Measurements from ENCODE around the gene OSR1. TPM values are rescaled to one million over a fixed set of nuclear protein-coding genes. Genes with fewer than 3 reads are reported as not detected.

OSR1 gene
- total RNA-seq, 4 donors from 2014 or later: 0.19 to 4.4 (median 1.5) TPM

DNA sequence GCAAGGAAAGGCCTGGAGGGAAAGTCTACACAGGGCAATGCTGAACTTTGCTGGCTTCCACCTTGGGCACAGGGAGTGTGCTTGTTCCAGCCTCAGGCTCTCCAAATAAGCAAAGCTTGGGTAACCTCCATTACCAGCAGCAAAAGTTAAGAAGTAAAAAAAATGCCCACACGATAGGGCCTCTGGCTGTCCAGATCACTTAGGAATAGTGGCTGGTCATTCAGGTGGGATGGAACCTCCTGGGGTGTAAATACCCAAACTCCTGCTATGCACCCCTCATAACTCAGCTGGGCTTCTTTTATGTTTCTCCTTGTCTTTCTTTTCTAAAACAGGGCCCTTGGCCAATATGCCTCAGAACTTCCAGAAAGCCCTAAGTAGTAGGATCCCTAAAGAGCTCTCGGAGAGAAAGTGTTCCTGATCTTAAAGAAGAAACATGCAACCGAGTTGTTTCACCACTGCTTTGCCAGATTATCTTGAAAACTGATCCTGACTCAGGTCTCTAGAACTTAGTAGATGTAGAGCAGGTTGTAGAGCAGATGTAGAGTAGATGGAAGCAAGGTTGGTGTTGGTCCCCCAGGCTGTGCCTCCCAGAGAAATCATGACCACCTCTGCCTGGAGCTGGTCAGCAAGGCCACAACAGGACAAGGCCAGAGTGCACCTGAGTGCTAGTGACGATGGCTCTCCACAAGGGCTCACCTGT, 2.0 kb upstream of the OSR1 start:
- no peak for DNase-seq
- intact Hi-C loops (cut with DNase I): loop anchor here (10.0 kb wide), 1 partner anchor 504 kb away; no protein-coding TSS in a partner anchor
- H3K4me3 ChIP-seq: no peak overlapping the region
- peaks cover 0 to 79% (median 6%) of the 10 kb centered on the region in 4 donors for H3K27me3 ChIP-seq
- no peaks in the 10 kb centered on the region for H3K36me3 ChIP-seq
- no peaks in the 10 kb centered on the region for H3K9me3 ChIP-seq
- H3K4me1 ChIP-seq: peaks cover 8 to 58% (median 12%) of the 10 kb centered on the region in 3 donors
- WGBS, 2 donors: 85 to 89% methylated on average over 3 of the region's 4 CpGs
- peak overlapping the region in 1 of 4 donors; percentile 8 for H3K27ac ChIP-seq
- no peak for TF ChIP-seq POLR2A (IDR thresholded peaks at IDR 0.05)
- TF ChIP-seq, protein P1, sequence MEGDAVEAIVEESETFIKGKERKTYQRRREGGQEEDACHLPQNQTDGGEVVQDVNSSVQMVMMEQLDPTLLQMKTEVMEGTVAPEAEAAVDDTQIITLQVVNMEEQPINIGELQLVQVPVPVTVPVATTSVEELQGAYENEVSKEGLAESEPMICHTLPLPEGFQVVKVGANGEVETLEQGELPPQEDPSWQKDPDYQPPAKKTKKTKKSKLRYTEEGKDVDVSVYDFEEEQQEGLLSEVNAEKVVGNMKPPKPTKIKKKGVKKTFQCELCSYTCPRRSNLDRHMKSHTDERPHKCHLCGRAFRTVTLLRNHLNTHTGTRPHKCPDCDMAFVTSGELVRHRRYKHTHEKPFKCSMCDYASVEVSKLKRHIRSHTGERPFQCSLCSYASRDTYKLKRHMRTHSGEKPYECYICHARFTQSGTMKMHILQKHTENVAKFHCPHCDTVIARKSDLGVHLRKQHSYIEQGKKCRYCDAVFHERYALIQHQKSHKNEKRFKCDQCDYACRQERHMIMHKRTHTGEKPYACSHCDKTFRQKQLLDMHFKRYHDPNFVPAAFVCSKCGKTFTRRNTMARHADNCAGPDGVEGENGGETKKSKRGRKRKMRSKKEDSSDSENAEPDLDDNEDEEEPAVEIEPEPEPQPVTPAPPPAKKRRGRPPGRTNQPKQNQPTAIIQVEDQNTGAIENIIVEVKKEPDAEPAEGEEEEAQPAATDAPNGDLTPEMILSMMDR (IDR thresholded peaks at IDR 0.05): no peak

DNA sequence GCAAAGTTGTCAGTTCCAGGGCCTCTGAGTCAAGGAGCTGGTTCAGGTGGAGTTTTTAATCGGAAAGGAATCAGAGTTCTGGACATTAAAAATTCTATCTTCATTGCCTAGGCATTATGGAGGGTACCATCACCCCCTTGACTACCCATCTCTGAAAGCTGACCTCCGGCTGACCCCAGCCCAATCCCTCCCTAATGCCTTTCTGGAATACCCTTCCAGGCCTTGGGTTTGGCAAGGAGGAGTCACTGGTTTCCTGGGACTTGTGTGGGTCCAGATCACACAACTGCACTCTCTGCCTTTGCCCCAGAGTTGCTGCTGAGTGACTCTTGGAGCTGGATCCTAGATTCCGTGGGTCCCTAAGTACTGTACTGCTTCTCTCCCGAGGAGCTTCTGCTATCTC, 1.0 kb upstream of the OSR1 start:
- peak overlapping the region in 3 of 4 donors; percentile 71 to 80 (median 75) for H3K27ac ChIP-seq
- intact Hi-C loops (cut with DNase I): loop anchor here (10.0 kb wide), 1 partner anchor 365 kb away; no protein-coding TSS in a partner anchor
- H3K36me3 ChIP-seq: no peaks in the 10 kb centered on the region
- peaks cover 8 to 58% (median 12%) of the 10 kb centered on the region in 3 donors for H3K4me1 ChIP-seq
- DNase-seq: no peak
- TF ChIP-seq, protein P1 (IDR thresholded peaks at IDR 0.05): no peak
- no peak for TF ChIP-seq POLR2A (IDR thresholded peaks at IDR 0.05)
- WGBS, 2 donors: 82 to 83% methylated on average over 1 to 4 of the region's 4 CpGs
- peak overlapping the region in 1 of 4 donors; percentile 76 for H3K4me3 ChIP-seq
- no peaks in the 10 kb centered on the region for H3K9me3 ChIP-seq
- H3K27me3 ChIP-seq: peaks cover 0 to 84% (median 6%) of the 10 kb centered on the region in 4 donors

DNA sequence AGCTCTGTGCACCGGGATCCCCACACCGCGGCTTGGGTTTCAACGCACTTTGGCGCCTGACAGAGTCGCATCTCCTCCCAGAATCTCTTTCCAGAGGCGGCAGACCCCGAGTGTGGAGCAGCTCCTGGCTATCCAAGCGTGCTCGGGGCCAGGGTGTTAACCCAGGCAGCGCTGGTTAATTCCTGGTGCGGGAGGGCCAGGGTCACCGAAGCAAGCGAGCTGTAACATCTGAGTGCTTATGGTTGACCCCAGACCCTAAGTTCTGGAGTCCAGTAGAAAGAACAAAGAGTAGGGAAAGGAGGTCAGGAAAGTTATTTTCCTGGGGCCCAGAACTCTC, 566 bp upstream of the OSR1 start:
- Histone ChIP-seq H3K4me3 (peak overlapping the region; percentile 45 to 76 (median 54)), H3K4me1 (peaks cover 8 to 58% (median 12%) of the 10 kb centered on the region in 3 donors), H3K27me3 (peaks cover 0 to 85% (median 6%) of the 10 kb centered on the region in 4 donors), H3K9me3 (no peaks in the 10 kb centered on the region), H3K27ac (peak overlapping the region in 3 of 4 donors; percentile 71 to 80 (median 75)), H3K36me3 (no peaks in the 10 kb centered on the region)
- WGBS, 2 donors: 35 to 57% methylated on average over 4 to 5 of the region's 14 CpGs
- intact Hi-C loops (cut with DNase I): loop anchor here (10.0 kb wide), 1 partner anchor 364 kb away; no protein-coding TSS in a partner anchor
- TF ChIP-seq POLR2A (IDR thresholded peaks at IDR 0.05): no peak
- TF ChIP-seq, protein P1 (IDR thresholded peaks at IDR 0.05): no peak
- DNase-seq: no peak

DNA sequence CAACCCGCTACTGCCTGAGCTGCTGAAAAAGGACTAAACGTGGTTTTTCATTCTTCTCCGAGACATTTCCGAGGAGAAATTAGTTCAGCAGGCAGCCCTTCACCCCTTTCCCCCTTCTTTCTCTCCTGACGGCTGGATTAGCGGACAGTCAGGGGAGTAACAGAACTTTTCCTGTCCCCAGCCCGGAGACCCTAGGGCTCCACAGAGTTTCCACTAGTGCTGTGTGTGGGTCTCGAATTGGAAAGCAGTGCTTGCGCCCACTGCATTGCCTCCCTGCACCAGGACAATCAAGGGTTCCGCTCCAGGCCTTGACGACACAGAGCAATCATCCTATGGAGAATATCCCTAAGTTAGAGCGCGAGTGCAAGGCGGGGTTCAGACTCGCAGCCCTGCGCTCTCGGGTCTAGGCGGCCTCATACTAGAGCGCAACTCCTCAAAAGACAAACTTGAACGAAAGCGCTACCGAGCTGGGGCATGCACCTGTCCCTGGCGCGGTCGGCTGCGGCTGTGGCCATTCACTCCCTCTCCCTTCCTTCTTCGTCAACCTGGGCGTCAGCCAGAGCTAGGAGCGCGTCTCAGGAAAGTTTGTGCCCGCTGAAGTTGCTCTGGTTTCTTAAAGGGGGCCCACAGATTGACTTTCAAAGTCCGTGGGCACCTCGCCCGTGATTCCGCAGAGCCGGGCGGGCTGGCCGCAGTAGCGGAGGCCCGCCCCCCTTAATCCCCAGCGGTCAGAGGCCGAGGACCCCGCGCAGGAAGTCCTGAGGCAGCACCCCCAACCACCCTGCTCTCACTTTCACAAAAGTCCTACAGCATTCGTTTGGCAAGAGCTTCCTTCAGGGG, 801 bp downstream of the OSR1 start:
- H3K4me3 ChIP-seq: peak overlapping the region; percentile 45 to 76 (median 54)
- DNase-seq: no peak
- no peaks in the 10 kb centered on the region for H3K36me3 ChIP-seq
- peaks cover 5 to 49% (median 12%) of the 10 kb centered on the region in 3 donors for H3K4me1 ChIP-seq
- TF ChIP-seq POLR2A (IDR thresholded peaks at IDR 0.05): no peak
- TF ChIP-seq, protein P1 (IDR thresholded peaks at IDR 0.05): no peak
- WGBS, 2 donors: 16 to 20% methylated on average over 17 to 18 of the region's 45 CpGs
- intact Hi-C loops (cut with DNase I): loop anchor here (10.0 kb wide), 1 partner anchor 363 kb away; no protein-coding TSS in a partner anchor
- peak overlapping the region; percentile 58 to 80 (median 73) for H3K27ac ChIP-seq
- H3K9me3 ChIP-seq: no peaks in the 10 kb centered on the region
- H3K27me3 ChIP-seq: peaks cover 0 to 92% (median 6%) of the 10 kb centered on the region in 4 donors

Measured in esophagus squamous epithelium (tissue), 5 donors.